MM.1S (cell line): ENCODE data around the gene CACNB4.
"Not testable (repeated sequence)": the region's sequence is repeated elsewhere in the genome, so short reads cannot be mapped to it uniquely, and the experiment has no call there.

Experiments
- DNase-seq: peaks from one replicate; pipeline ENCODE4 v3.0.0-alpha.2; 2015
- H2AFZ ChIP-seq: fragments of 300-600 bp; sonication (generic); 2 replicates; pipeline ENCODE4 v1.6.0; 2016; ENCODE audit warnings: antibody characterized with exemption, low read length
- H3F3A ChIP-seq: fragments of 300-600 bp; sonication (generic); 2 replicates; pipeline ENCODE4 v1.6.1; 2016; ENCODE audit warnings: mild to moderate bottlenecking, antibody characterized with exemption, low read length, moderate library complexity, mixed read lengths; ENCODE audit not compliant: insufficient read depth
- H3K27ac ChIP-seq: fragments of 300-600 bp; sonication (generic); 2 replicates; pipeline ENCODE4 v1.5.1; 2016; ENCODE audit warnings: mild to moderate bottlenecking, low read length
- H3K27me3 ChIP-seq: fragments of 300-600 bp; sonication (generic); replicated peaks from 2 replicates; pipeline ENCODE4 v1.6.0; 2016; ENCODE audit warnings: low read length; ENCODE audit not compliant: insufficient read depth
- H3K36me3 ChIP-seq: fragments of 300-600 bp; sonication (generic); replicated peaks from 2 replicates; pipeline ENCODE4 v1.6.1; 2016; ENCODE audit warnings: mild to moderate bottlenecking, low read length, mixed read lengths; ENCODE audit not compliant: insufficient read depth
- H3K4me1 ChIP-seq: fragments of 300-600 bp; sonication (generic); 2 replicates; pipeline ENCODE4 v1.6.1; 2016; ENCODE audit warnings: low read length, mixed read lengths
- H3K4me2 ChIP-seq: fragments of 300-600 bp; sonication (generic); 2 replicates; pipeline ENCODE4 v1.6.0; 2016; ENCODE audit warnings: low read depth, low read length
- H3K4me3 ChIP-seq: fragments of 300-600 bp; sonication (generic); 2 replicates; pipeline ENCODE4 v1.5.1; 2016; ENCODE audit warnings: low read length, mixed read lengths
- H3K79me2 ChIP-seq: fragments of 300-600 bp; sonication (generic); 2 replicates; pipeline ENCODE4 v1.6.1; 2016; ENCODE audit warnings: mixed run types, low read length, mixed read lengths
- H3K9ac ChIP-seq: fragments of 300-600 bp; sonication (generic); 2 replicates; pipeline ENCODE4 v1.6.1; 2016; ENCODE audit warnings: low read length, mixed read lengths
- H3K9me2 ChIP-seq: fragments of 300-600 bp; sonication (generic); replicated peaks from 2 replicates; pipeline ENCODE4 v1.6.1; 2016; ENCODE audit warnings: mild to moderate bottlenecking, low read length, mixed read lengths; ENCODE audit not compliant: insufficient read depth
- H3K9me3 ChIP-seq: fragments of 300-600 bp; sonication (generic); replicated peaks from 2 replicates; pipeline ENCODE4 v1.6.1; 2016; ENCODE audit warnings: mild to moderate bottlenecking, low read length, mixed read lengths; ENCODE audit not compliant: insufficient read depth
- H4K20me1 ChIP-seq: fragments of 300-600 bp; sonication (generic); 2 replicates; pipeline ENCODE4 v1.6.1; 2016; ENCODE audit warnings: mild to moderate bottlenecking, low read length, moderate library complexity, mixed read lengths; ENCODE audit not compliant: insufficient read depth
- CTCF ChIP-seq: fragments of 300-600 bp; sonication (generic); IDR thresholded peaks from 2 replicates; pipeline ENCODE4 v1.5.1; 2016; ENCODE audit warnings: antibody characterized with exemption, low read length, mixed read lengths
- EZH2 ChIP-seq: fragments of 300-600 bp; sonication (generic); optimal IDR thresholded peaks from 2 replicates; pipeline ENCODE3; 2017; ENCODE audit warnings: low read depth, mild to moderate bottlenecking, antibody characterized with exemption, low read length, mixed read lengths
- EZH2phosphoT487 ChIP-seq: fragments of 300-600 bp; sonication (generic); IDR thresholded peaks from 2 replicates; pipeline ENCODE4 v1.6.1; 2018; ENCODE audit warnings: antibody characterized with exemption, low read length

Gene CACNB4

DNA sequence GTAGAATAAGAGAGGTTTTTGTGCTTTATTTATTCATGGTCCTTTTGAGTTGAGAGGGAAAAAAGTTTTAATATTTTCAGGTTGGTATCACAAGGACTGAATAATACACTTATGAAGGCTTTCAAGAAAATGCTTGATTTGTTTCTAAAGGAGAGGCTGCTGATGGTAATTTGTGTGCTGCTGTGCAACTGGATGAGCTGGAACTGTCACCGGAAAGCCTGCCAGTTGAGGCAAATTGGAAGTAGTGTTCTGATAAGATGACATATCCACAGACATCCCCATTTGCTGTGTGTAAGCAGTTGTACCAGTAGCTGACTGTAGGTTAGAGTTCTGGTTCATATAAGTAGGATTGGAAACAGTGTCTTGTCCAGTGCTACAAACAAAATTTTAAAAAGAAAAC is 21.6 kb upstream of the CACNB4 start:
- no peak overlapping the region for H3K27ac ChIP-seq
- H3K4me3 ChIP-seq, result no peak overlapping the region
- no peak overlapping the region for H3K9ac ChIP-seq
- no peaks in the 10 kb centered on the region for H3K9me2 ChIP-seq
- no peaks in the 10 kb centered on the region for H3K79me2 ChIP-seq
- no peak overlapping the region for H2AFZ ChIP-seq
- H3K4me2 ChIP-seq, result no peak overlapping the region
- no peaks in the 10 kb centered on the region for H3F3A ChIP-seq
- no peaks in the 10 kb centered on the region for H3K36me3 ChIP-seq
- TF ChIP-seq CTCF (no peak), EZH2phosphoT487 (no peak)
- no peaks in the 10 kb centered on the region for H3K4me1 ChIP-seq
- no peaks in the 10 kb centered on the region for H3K27me3 ChIP-seq
- no peaks in the 10 kb centered on the region for H3K9me3 ChIP-seq
- H4K20me1 ChIP-seq, result no peaks in the 10 kb centered on the region
- no peak for DNase-seq

- Histone ChIP-seq H3K9me2 (no peaks in the 10 kb centered on the region), H3K4me3 (no peak overlapping the region), H3K36me3 (no peaks in the 10 kb centered on the region), H3K9me3 (no peaks in the 10 kb centered on the region), H2AFZ (no peak overlapping the region), H3K4me1 (no peaks in the 10 kb centered on the region), H3K79me2 (no peaks in the 10 kb centered on the region), H3K27ac (no peak overlapping the region), H4K20me1 (no peaks in the 10 kb centered on the region), H3F3A (no peaks in the 10 kb centered on the region), H3K27me3 (no peaks in the 10 kb centered on the region), H3K9ac (no peak overlapping the region), H3K4me2 (no peak overlapping the region)
- DNase-seq, result no peak
- TF ChIP-seq EZH2, result no peak
- no peak for TF ChIP-seq CTCF
- TF ChIP-seq EZH2phosphoT487, result no peak
Observed at GRCh38 chr2:152115952-152116351, 17.1 kb upstream of the CACNB4 start.

DNA sequence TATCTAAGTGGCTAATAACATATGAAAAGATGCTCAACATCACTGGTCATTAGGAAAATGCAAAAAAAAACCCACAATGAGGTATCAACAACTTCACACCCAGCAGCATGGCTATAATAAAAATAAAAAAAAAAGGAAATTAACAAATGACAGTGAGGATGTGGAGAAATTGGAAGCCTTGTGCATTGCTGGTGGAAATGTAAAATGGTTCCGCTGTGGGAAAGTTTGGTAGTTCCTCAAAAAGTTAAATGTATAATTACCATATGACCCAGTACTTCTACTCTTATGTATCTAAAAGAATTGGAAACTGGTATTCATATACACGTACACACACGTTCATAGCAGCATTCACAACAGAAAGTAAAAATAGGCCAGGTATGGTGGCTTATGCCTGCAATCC is 15.5 kb upstream of the CACNB4 start:
- Histone ChIP-seq H3F3A (no peaks in the 10 kb centered on the region), H3K9ac (no peak overlapping the region), H3K27me3 (no peaks in the 10 kb centered on the region), H3K9me3 (no peaks in the 10 kb centered on the region), H3K4me3 (no peak overlapping the region), H4K20me1 (no peaks in the 10 kb centered on the region), H3K9me2 (no peaks in the 10 kb centered on the region), H2AFZ (no peak overlapping the region), H3K79me2 (no peaks in the 10 kb centered on the region), H3K4me2 (no peak overlapping the region), H3K27ac (no peak overlapping the region), H3K4me1 (no peaks in the 10 kb centered on the region), H3K36me3 (no peaks in the 10 kb centered on the region)
- DNase-seq, result no peak
- TF ChIP-seq CTCF, result no peak
- no peak for TF ChIP-seq EZH2
- TF ChIP-seq EZH2phosphoT487, result no peak

- H4K20me1 ChIP-seq, H3F3A ChIP-seq, DNase-seq, H3K27me3 ChIP-seq, H2AFZ ChIP-seq, H3K9me2 ChIP-seq, H3K4me1 ChIP-seq, H3K79me2 ChIP-seq, H3K27ac ChIP-seq, H3K4me2 ChIP-seq, H3K4me3 ChIP-seq, H3K9me3 ChIP-seq, H3K9ac ChIP-seq, H3K36me3 ChIP-seq: not testable (repeated sequence)
Observed at GRCh38 chr2:152107140-152107539, 8.3 kb upstream of the CACNB4 start.
